AG09319 (cell line): ENCODE results near the gene KRT13.

Experiments
- DNase-seq: peaks from one replicate; pipeline ENCODE4 v3.0.0-alpha.2; 2010; ENCODE audit warnings: low read depth; ENCODE audit errors: extremely low read depth
- CTCF ChIP-seq: IDR thresholded peaks from 2 replicates; pipeline ENCODE4 v1.5.1; 2011; ENCODE audit warnings: low read depth, mild to moderate bottlenecking, inconsistent platforms, low read length, moderate library complexity

Gene KRT13

GRCh38 chr17:41519501-41520224 is 14.3 kb upstream of the KRT13 start:
- DNase-seq, result no peak
- no peak for TF ChIP-seq CTCF

- TF ChIP-seq CTCF, result no peak
- no peak for DNase-seq
These were observed 13.5 kb upstream of the KRT13 start, which contains the start of gene KRT15 for GRCh38 chr17:41518789-41519449. TSS of gene KRT15 (minus strand) at chr17:41518890. CDS start at chr17:41518827, 63 bp downstream.

- no peak for DNase-seq
- no peak for TF ChIP-seq CTCF
These were observed 12.6 kb upstream of the KRT13 start for GRCh38 chr17:41518031-41518430.

- TF ChIP-seq CTCF, result no peak
- DNase-seq, result no peak
These were observed 11.4 kb upstream of the KRT13 start for GRCh38 chr17:41516830-41517283.

- DNase-seq, result no peak
- TF ChIP-seq CTCF, result no peak
These were observed 10.9 kb upstream of the KRT13 start for GRCh38 chr17:41516147-41516829.

- DNase-seq, result no peak
These were observed 7.7 kb upstream of the KRT13 start for GRCh38 chr17:41513168-41513547.

More at GRCh38 chr17:41513168-41513547, 7.7 kb upstream of the KRT13 start:
- no peak for TF ChIP-seq CTCF
